ENCODE measurements around the gene METTL25.

METTL25 gene

DNA sequence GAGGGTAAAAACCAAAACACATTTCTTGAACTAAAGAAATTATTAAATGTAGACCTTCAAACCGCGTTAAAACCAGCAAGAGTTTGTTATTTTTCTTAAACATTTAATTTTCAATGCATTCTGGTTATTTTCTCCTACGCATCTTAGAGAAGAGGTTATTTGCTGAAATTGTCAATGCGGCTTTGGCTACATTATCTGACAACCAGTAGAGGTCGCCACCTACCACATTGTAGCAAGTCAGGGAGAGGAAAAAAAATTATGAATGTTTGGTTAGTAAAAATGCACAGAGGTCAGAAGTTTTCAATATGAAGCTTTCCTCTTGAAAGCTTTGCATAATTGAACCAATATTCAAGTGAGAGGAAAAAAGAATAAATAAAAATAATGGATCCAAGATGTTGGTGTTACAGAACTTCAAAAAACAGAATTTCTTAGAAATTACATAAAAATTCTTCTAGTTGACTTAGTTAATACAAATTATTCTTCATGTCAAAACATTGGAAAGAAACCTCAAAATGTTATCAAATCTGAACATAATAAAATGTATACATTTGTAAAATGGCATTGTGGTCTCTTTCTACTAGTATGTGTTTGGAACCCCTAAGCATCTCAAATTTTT, 168.9 kb downstream of the METTL25 start:
- no peak overlapping the region for H3K4me3 ChIP-seq (ENCODE audit: low read depth, low read length)
- peak; percentile 81 for DNase-seq (ENCODE audit: low read depth)
- TF ChIP-seq, protein P1, sequence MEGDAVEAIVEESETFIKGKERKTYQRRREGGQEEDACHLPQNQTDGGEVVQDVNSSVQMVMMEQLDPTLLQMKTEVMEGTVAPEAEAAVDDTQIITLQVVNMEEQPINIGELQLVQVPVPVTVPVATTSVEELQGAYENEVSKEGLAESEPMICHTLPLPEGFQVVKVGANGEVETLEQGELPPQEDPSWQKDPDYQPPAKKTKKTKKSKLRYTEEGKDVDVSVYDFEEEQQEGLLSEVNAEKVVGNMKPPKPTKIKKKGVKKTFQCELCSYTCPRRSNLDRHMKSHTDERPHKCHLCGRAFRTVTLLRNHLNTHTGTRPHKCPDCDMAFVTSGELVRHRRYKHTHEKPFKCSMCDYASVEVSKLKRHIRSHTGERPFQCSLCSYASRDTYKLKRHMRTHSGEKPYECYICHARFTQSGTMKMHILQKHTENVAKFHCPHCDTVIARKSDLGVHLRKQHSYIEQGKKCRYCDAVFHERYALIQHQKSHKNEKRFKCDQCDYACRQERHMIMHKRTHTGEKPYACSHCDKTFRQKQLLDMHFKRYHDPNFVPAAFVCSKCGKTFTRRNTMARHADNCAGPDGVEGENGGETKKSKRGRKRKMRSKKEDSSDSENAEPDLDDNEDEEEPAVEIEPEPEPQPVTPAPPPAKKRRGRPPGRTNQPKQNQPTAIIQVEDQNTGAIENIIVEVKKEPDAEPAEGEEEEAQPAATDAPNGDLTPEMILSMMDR (IDR thresholded peaks at IDR 0.05; ENCODE audit: insufficient read depth, low read depth, low read length, missing control alignments): peak; percentile 76
